SK-N-MC (cell line): ENCODE measurements around the gene ACADSB.

Source experiments
- DNase-seq: peaks from one replicate; pipeline ENCODE4 v3.0.0-alpha.2; 2011; ENCODE audit warnings: low read depth, low spot score
- H3K27ac ChIP-seq: fragments of 200-600 bp; sonication (generic); 2 replicates; pipeline ENCODE4 v1.5.1; 2016; ENCODE audit warnings: mixed run types
- H3K36me3 ChIP-seq: fragments of 200-600 bp; sonication (generic); 2 replicates; pipeline ENCODE4 v1.6.1; 2017; ENCODE audit warnings: antibody characterized with exemption, low read length, mixed read lengths; ENCODE audit not compliant: insufficient read depth
- H3K4me3 ChIP-seq: fragments of 200-600 bp; sonication (generic); 2 replicates; pipeline ENCODE4 v1.5.1; 2016
- H3K9ac ChIP-seq: fragments of 200-600 bp; sonication (generic); 2 replicates; pipeline ENCODE4 v1.8.0; 2017; ENCODE audit warnings: mixed run types, mixed read lengths; ENCODE audit not compliant: insufficient read length
- H3K9me3 ChIP-seq: fragments of 200-600 bp; sonication (generic); 2 replicates; pipeline ENCODE4 v1.6.1; 2017; ENCODE audit warnings: low read depth, mild to moderate bottlenecking, antibody characterized with exemption, low read length, moderate library complexity, mixed read lengths
- EZH2 ChIP-seq: fragments of 200-600 bp; sonication (generic); IDR thresholded peaks from one replicate; pipeline ENCODE4 v1.6.1; 2017; ENCODE audit warnings: antibody characterized with exemption
- FOXP2 ChIP-seq: optimal IDR thresholded peaks from 2 replicates; pipeline ENCODE3; 2011; ENCODE audit warnings: mild to moderate bottlenecking, moderate library complexity; ENCODE audit not compliant: insufficient read depth; ENCODE audit errors: extremely low read length, control extremely low read depth
- POLR2AphosphoS5 ChIP-seq: IDR thresholded peaks from 2 replicates; pipeline ENCODE4 v1.6.1; 2012; ENCODE audit warnings: mild to moderate bottlenecking, low read depth, low read length, borderline replicate concordance

The ACADSB gene

GRCh38 chr10:123039632-123039930 is 30.8 kb downstream of the ACADSB start:
- TF ChIP-seq POLR2AphosphoS5: no peak
- no peak for TF ChIP-seq FOXP2
- no peak for TF ChIP-seq EZH2

GRCh38 chr10:123042708-123043408 is 34.1 kb downstream of the ACADSB start:
- no peak for DNase-seq
- H3K4me3 ChIP-seq: no peak overlapping the region
- no peaks in the 10 kb centered on the region for H3K9me3 ChIP-seq
- H3K9ac ChIP-seq: no peak overlapping the region
- H3K36me3 ChIP-seq: no peaks in the 10 kb centered on the region
- no peak for TF ChIP-seq POLR2AphosphoS5
- TF ChIP-seq FOXP2: no peak
- TF ChIP-seq EZH2: no peak
- no peak overlapping the region for H3K27ac ChIP-seq

More at GRCh38 chr10:123039632-123039930, 30.8 kb downstream of the ACADSB start:
- DNase-seq: no peak
- Histone ChIP-seq H3K36me3 (no peaks in the 10 kb centered on the region), H3K27ac (no peak overlapping the region), H3K9me3 (no peaks in the 10 kb centered on the region), H3K9ac (no peak overlapping the region), H3K4me3 (no peak overlapping the region)

GRCh38 chr10:123043409-123043925 is 34.7 kb downstream of the ACADSB start:
- TF ChIP-seq POLR2AphosphoS5 (no peak), FOXP2 (no peak), EZH2 (no peak)
- no peak overlapping the region for H3K27ac ChIP-seq
- no peaks in the 10 kb centered on the region for H3K36me3 ChIP-seq
- H3K9me3 ChIP-seq: no peaks in the 10 kb centered on the region
- no peak for DNase-seq
- H3K4me3 ChIP-seq: no peak overlapping the region
- no peak overlapping the region for H3K9ac ChIP-seq

GRCh38 chr10:123044391-123044790 is 35.6 kb downstream of the ACADSB start:
- no peak overlapping the region for H3K4me3 ChIP-seq
- TF ChIP-seq POLR2AphosphoS5 (no peak), EZH2 (no peak), FOXP2 (no peak)
- no peak overlapping the region for H3K27ac ChIP-seq
- no peaks in the 10 kb centered on the region for H3K9me3 ChIP-seq
- H3K36me3 ChIP-seq: no peaks in the 10 kb centered on the region
- no peak overlapping the region for H3K9ac ChIP-seq
- DNase-seq: no peak

GRCh38 chr10:123045961-123046731 is 37.3 kb downstream of the ACADSB start:
- Histone ChIP-seq H3K27ac (no peak overlapping the region), H3K9ac (no peak overlapping the region), H3K9me3 (no peaks in the 10 kb centered on the region), H3K4me3 (no peak overlapping the region), H3K36me3 (no peaks in the 10 kb centered on the region)
- no peak for DNase-seq
- no peak for TF ChIP-seq POLR2AphosphoS5
- TF ChIP-seq FOXP2: no peak
- no peak for TF ChIP-seq EZH2

GRCh38 chr10:123057968-123058367 is 49.2 kb downstream of the ACADSB start:
- no peak for DNase-seq
- no peaks in the 10 kb centered on the region for H3K9me3 ChIP-seq
- H3K4me3 ChIP-seq: no peak overlapping the region
- no peak overlapping the region for H3K9ac ChIP-seq
- H3K36me3 ChIP-seq: no peaks in the 10 kb centered on the region
- TF ChIP-seq POLR2AphosphoS5: no peak
- TF ChIP-seq FOXP2: no peak
- TF ChIP-seq EZH2: no peak
- no peak overlapping the region for H3K27ac ChIP-seq

GRCh38 chr10:123061865-123062264 is 53.1 kb downstream of the ACADSB start:
- Histone ChIP-seq H3K4me3 (no peak overlapping the region), H3K36me3 (no peaks in the 10 kb centered on the region), H3K9me3 (no peaks in the 10 kb centered on the region), H3K9ac (no peak overlapping the region), H3K27ac (no peak overlapping the region)
- TF ChIP-seq POLR2AphosphoS5: no peak
- no peak for TF ChIP-seq FOXP2
- TF ChIP-seq EZH2: no peak
- no peak for DNase-seq

- Histone ChIP-seq H3K9me3 (no peaks in the 10 kb centered on the region), H3K27ac (no peak overlapping the region), H3K9ac (no peak overlapping the region), H3K36me3 (no peaks in the 10 kb centered on the region), H3K4me3 (no peak overlapping the region)
- TF ChIP-seq FOXP2 (no peak), EZH2 (no peak), POLR2AphosphoS5 (no peak)
- DNase-seq: no peak
Observed at GRCh38 chr10:123062726-123063125, 53.9 kb downstream of the ACADSB start.

GRCh38 chr10:123068087-123068853 is 59.5 kb downstream of the ACADSB start:
- TF ChIP-seq POLR2AphosphoS5: no peak
- no peak for TF ChIP-seq FOXP2
- no peak for TF ChIP-seq EZH2
- no peak overlapping the region for H3K27ac ChIP-seq
- H3K9ac ChIP-seq: no peak overlapping the region
- DNase-seq: no peak
- H3K36me3 ChIP-seq: no peaks in the 10 kb centered on the region
- H3K4me3 ChIP-seq: no peak overlapping the region
- no peaks in the 10 kb centered on the region for H3K9me3 ChIP-seq
